Stimulated activated CD4-positive, alpha-beta T cell treated with anti-CD3 and anti-CD28 coated beads, Interleukin-1b, Interleukin-23, amount 100 ng/mL, for 24 hours (primary cell): ENCODE results near the gene PLSCR4.

ENCODE experiments used
- DNase-seq, 4 experiments: peaks; one replicate each; pipeline ENCODE4 v3.0.0-alpha.2; 2020; ENCODE audit warnings: low read depth in 4 of 4, low spot score in 1 of 4

The PLSCR4 gene

DNA sequence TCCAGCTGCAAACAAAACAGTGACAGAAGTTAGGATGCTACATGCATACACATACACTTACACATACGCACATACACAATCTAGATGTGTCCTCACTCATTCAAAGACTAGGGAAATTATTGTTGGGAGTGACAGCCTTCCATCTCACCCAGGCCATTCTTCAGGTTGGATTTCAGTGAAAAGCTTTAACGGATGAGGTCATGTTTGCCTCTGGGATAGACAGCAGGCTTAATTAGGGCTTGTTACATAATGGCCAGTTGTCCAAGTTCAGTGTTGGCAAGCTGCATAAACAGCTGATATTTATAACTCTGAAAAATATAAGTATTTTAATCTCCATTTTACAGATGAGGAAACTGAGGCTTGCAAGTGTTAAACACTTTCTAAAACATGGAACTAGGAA, 54.1 kb downstream of the PLSCR4 start:
- no peak for DNase-seq

DNA sequence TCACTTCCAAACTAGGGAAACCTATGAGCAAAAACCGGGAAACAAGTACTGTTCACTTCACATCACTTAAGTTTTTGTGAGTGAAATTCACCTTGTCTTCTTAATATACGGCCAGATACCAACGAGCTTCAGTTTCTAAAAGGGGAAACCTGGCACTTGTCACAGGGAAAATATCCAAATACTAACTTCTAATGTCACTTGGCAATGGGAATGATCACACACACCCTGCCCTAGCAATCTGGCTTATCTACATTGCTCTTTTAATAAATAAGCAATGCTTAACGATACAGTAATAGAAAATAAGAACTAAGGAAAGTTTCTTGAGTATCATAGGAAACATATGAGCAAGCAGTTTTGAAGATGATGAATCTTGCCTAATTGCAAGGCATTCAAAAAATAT, 55.3 kb downstream of the PLSCR4 start:
- no peak for DNase-seq

DNA sequence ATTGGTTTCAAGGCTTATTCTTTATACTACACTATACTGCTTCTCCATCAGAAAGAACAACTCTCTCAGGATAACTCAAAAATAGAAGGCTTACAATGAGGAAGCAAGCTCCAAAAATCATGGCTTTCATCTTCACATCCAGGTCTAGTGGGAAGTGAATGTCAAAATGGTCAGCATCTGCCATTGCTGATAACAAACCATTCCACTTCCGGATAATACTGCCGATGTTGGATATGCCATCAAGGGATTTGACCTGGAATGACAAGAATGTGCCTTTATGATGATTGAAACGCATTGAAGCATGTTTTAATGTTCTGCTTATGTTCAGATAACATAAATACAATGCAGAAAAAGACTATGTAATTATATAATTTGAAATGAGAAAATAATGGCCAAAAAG, 55.9 kb downstream of the PLSCR4 start:
- no peak for DNase-seq

DNA sequence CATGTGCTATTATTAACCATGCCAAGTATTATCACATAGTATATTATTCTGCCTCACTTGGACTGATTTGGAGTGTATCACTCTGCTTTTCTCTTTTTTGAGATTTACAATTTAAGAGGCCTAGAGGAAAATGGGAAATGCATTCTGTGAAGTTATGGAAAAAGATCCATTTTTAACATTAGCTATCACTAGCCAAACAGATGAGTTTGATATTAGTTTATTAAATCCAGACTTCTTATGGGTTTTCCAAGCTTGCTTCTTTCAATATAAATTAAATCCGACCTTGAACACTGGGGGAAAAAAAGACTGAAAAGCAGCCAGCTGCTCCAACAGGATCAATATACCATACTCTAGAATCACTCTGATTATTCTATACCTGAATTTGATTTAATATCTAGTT, 59.9 kb downstream of the PLSCR4 start:
- DNase-seq: no peak

DNA sequence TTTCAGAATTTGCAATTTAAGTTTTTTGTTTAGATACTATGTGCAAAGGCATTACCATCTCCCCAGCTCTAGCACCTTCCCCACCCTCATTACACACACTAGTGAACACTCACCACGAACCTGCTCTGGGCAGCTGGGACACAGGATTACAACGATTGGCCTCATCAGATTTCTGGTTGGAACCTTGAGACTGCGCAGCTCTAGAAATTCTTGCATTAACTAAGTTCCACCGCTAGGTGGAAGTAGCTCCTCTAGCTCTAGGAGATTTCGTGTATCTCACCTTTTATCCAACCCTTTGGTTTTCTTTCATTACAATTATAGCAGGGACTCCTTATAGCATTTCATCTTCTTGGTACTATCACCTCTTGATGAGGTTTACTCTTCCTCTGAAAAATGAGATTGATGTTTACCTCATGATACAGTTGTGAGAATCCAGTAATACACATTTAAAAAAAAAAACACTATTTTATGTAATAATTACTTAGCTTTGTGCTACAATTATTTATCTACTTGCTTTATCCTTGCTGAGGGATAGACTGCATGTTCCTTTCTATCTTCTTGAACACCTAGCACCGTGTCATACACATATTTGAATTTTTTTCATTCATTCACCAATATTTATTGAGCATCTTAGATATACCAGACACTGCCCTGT, 61.3 kb downstream of the PLSCR4 start:
- DNase-seq: no peak

DNA sequence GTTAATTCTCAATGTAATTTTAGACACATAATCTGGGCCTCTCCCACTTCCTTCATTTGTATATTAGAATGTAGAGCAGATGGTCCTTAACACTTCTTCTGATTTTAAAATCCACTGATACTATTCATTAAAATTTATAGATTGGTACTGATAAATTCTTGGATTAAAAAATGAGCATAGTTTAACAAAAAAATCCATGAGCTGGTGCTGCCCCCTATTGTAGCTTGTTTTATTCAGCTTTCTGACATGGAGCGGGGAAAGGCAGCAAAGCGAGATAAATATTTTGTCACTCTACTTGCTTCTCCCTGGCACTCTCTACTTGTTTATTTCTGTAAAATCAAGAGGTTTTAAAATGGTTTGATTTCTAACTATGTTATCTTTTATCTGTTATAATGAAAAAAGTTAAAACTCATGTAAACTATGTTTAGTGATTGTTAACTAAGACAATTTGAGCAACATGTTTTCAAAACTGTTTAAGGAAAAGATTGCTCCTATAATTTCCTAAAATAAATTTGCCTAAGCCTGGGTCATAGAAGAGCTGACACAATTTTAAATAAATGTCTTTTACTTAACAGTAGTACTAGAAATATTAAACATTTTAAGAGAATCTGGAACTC, 63.5 kb downstream of the PLSCR4 start:
- DNase-seq: no peak

DNA sequence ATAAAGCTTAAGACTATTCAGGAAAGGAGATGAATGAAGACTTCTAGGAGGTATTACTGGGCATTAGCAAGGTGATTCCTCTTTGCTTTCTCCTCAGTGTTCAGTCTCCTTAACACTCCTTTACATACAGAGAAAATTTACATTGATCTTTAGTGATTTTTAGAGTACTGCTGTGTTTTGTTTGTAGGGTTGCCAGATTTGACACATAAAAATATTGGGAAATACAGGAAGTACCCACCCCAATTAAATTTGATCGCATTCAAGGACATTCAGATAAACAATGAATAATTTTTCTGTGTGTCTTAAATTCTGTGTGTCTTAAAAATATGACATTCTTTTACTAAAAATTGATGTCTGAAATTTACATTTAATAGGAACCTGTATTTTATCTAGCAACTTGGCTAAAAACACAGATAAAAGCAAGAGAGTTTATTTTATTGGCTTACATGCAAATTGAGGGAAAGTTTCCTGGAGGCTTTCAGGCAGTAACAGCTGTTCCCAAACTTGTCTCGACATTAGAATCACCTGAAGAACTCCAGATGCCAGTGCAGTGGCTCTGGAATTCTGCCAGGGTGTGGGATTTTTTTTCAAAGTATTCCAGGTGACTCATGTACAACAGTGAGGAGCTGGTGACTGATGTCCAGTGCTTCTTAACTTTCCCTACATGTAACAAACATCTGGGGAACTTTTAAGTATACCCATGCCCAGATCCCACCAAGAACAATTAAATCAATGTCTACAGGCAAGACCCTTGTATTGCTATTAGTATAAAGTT, 66.5 kb downstream of the PLSCR4 start:
- no peak for DNase-seq

DNA sequence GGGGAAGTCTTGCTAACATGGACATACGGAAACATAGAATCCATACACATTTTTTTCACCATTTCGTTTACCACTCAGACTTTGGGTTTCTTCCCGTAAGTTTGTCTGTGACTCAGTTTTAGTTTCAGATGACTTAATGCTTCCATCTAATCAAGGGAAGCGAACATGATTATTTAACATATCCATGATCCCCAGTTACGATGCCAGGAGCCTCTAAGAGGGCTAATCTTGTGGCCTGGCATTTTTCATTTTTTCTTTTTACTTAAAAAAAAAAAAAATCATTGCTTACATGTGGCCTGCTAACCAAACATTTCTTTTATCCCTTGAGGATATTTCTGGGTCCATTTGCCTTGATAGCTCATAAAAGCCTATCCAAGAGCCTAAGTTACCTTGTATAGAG, 69.7 kb downstream of the PLSCR4 start:
- DNase-seq: no peak

DNA sequence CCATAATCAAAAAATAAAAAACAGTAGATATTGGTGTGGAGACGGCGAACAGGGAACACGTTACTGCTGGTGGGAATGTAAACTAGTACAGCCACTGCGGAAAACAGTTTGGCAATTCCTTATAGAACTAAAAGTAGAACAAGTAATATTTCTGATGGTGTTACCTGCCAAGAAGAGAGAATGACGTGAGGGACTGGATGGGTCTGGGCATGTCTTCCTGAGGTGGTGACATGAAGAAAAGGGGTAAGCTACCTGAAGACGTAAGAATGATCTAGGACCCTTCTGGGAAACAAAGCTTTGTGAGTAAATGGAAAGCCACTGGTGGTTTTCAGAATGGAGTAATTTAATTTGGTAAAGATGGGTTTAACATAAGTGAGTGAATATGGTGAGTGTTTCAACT, 70.5 kb downstream of the PLSCR4 start:
- no peak for DNase-seq

DNA sequence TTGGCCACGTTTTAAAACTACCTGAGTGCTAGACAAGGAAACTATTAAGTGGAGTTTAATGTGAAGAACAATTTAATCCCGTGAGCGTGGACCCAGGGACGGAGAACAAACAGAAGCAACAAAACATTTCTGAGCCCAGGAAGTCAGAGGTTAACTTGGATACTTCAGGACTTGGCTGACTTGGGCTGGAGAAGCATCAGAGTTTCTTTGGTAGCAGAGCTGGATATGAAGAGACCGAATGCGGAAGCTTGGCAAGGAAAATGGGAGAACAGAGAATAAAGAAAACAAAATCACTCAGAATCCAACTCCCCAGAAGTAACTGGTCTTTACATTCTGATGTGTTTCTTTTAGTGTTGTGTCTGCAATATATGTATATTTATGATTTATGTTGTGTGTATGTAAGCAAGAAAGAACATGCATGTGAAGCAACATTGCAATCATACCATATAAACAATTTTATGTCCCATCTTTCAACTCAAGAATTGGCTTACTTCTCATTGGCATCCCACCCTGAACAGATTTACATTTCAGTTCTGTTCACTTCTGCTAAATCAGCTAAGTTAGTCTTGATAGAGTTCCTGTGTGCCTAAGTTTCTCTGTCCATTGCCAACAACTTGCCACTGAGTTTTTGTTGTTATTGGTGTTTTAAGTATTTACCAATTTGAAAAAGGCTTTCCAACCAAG, 72.8 kb downstream of the PLSCR4 start:
- DNase-seq: no peak

DNA sequence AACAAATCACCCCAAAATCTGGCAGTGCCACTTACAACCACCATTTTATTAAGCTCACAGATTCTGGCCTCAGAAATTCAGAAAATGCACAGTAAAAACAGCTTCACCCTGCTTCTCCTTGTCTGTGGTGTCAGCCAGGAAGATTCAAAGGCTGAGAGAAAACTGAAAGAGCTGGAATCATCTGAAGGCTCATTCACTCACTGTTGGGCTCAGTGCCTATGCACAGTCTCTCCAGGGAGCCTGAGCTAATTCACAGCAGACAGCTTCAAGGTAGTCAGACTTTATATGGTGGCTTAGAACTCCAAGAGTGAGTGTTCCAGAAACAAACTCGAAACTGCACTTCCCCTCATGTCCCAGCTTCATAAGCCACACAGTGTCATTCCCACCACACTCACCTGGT, 73.4 kb downstream of the PLSCR4 start:
- DNase-seq: no peak

DNA sequence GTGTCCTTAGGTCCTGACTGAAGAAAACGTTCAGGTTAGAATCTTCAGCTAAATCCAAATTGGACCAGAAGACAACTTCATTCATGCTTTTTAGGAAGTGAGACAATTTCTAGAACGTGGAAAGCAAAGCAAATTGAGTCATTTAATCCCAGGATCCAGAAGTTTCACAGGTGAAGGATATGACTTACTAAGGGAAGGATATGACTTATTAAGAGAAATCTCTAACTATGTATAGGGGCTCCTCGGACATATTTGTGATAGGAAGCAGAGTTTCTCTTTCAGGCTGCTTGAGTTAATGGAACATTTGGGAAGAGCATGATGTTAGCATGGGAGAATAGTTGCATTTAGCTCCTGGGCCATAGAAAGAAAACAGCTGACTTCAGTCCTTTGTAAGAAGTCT, 73.8 kb downstream of the PLSCR4 start:
- DNase-seq: no peak

DNA sequence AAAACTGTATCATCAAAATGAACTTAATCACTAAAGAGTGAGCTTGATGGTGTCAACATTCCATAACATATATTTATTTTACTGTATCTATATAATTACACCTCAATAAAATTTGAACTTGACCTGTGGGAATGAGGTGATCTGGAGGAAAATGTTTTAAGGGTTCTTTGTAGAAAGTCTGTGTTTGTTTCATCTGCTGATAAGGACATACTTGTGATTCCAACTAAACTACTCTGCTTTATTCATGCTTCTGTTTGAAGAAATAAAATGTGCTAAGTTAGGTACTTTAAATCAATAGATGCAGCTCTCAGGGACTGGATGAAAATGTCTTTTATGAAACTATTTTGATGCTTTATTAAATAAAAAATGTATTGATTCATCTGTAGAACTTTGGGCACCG, 78.3 kb downstream of the PLSCR4 start:
- DNase-seq: no peak

DNA sequence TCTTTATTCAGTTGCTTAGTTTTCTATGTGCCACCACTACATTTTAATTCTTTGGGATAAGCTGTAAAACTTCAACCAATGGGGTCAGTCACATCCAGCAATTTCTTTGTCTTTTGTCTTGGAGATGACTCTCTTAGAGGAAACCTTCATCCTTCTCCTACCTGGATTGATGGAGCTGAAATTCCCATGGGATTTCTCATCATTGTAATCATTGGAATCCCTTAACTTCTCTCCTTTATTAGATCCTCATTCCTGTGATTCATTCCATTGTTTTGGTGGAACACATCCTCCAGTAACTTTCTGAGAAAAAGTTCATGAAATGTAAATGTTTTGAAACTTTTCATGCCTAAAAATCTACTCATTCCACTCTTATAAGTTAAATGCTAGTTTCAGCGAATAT, 80.3 kb downstream of the PLSCR4 start:
- no peak for DNase-seq

DNA sequence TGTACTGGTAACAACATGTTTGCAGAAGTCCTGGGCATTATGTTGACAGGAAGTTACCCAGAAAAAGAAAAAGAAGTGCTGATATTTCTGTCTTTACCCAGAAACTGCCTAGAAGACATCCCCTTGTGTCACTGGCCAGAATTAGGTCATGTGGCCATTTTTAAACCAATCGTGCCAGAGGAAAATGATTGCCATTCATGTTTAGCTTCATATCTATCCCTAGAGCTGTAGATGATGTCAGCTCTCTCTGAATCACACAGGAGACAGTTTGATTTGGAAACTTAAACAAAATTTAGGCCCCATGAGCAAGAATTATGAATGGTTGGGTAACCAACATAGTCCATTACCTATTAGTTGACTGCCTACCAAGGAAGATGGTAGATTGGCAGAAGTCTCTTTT, 81.0 kb downstream of the PLSCR4 start:
- DNase-seq: no peak

DNA sequence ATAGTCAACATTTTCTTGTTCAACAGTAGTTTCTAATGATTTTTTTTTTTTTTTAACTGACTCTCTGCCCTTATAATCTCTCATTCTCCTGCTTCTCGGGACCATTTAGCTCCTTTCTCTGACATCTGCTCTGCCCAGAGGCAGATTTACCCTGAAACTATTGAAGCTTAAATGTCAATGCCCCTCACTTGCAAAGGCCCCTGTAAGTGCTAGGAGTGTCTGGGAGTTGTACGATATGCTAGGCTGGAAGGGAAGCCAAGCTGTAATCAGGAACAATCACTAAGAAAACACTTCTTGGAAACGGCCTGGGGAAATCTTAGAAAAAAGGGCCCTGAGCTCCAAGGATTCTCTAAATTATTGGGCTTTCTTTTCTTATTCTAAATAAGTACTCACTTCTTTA, 84.1 kb downstream of the PLSCR4 start:
- no peak for DNase-seq

DNA sequence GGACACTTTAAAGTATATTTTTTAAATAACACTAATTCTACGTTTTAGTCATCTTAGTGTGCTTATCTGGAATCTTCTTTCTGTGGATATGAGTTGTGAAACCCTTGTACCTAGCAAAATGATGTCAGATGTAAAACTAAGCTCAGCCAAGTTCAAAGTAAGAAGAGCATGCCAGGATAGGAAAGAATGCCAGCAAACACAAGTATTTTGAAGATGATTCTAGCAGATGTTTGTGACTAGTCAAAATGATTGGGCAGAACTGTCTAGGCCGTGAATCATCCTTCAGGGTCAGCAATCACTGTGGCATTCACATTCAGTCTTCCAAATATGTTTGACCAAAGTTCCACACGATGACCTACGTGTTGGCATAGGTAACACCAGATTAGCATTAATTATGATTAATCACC, 84.5 kb downstream of the PLSCR4 start:
- DNase-seq: no peak

DNA sequence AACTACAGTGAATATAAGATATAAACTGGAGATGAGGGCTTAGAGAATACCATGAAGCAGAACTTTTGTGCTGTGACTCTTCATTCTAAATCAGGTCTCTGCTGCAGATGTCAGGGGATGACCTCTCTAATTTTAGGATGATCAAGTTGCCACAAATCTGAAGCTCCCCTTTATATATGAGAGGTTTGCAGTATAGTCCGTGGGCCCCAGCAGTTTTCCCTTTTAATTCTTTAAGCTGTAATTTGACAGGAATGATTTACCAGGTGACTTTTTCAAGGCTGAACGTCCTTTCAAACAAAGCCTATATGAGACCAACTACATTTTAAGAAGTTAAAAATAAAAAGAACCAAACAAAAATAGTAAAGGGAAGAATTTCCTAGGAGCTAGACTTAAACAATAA, 85.0 kb downstream of the PLSCR4 start:
- no peak for DNase-seq

DNA sequence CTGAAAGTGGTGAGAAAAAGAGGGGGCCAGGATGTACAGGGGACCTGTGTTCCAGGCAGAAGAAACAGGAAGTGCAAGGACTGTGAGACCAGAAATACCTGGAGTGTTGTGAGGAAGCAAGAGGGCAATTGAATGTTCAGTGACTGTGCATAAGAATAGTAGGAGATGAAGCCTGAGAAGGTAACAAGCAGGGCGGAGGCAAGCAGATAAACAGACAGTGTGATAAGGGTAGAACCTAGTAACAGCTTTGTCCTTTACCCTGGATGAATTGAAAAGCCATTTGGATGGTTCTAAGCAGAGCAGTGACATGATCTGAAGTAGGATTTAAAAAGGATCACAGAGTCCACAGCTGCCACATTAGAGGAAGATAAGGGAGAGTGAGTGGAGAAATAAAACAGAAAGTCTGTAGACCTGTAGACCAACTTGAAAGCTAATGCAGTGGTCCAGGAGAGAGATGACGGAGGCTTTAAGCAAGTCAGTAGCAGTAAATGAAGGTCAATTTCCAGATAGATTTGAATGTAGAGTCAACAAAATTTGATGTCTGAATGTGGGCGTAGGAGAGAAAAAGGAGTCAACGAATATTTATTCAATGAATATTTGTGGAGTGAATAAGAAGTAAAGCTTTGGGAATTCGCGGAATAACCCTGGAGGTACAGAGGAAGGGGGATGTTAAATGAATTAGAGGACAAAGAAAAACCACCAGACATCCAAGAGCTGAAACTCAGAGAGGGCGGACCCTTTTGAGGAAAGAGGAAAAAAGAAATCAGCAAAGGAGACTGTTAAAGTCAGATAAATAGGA, 85.7 kb downstream of the PLSCR4 start:
- no peak for DNase-seq

DNA sequence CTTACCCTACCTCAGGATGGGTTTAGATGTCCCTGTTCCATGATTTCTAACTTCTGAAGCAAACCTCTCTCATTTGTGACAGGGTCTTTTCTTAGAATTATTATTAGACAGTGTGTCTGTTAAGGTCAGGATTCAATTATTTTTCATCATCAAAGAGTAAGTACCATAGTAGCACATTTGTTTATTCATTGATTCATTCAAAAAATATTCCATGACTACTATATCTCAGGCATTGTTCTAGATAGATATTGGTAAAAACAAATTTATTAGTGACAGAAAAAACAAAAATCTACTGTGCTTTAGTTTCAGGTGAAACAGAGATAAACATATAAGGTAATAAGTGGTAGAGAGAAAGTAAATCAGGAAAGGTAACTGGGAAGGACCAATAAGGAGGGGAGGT, 86.4 kb downstream of the PLSCR4 start:
- DNase-seq: no peak

DNA sequence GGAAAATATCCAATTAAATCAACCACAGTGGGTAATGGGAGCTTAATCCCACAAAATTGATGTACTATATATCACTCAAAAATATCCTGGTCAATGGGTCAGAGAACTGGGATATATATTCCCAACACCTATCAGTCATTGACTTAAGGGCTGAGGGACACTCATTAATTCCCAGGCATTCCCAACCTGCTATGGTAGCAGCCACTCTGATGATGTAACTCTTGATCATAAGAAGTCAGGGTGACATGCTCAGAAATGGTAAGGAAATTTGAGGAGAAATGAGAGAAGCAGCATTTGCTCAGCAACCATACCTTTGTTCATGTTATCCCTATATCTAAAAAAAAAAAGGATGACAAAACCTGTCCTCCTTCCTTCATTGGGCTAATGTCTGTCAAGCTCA, 86.8 kb downstream of the PLSCR4 start:
- DNase-seq: no peak
